Endodermal cell (in vitro differentiated cells): Measurements from ENCODE around the gene MYDGF. TPM values are rescaled to one million over a fixed set of nuclear protein-coding genes. Genes with fewer than 3 reads are reported as not detected.

Experiments
- DNase-seq: peaks from one replicate; pipeline ENCODE4 v3.0.0-alpha.2; 2017
- H3K27ac ChIP-seq: 2 replicates; pipeline ENCODE4 v1.5.1; 2013; ENCODE audit warnings: mild to moderate bottlenecking, low read depth, low read length, moderate library complexity
- H3K27me3 ChIP-seq: 2 replicates; pipeline ENCODE4 v1.6.1; 2013; ENCODE audit warnings: mild to moderate bottlenecking, low read length, moderate library complexity; ENCODE audit not compliant: insufficient read depth, control insufficient read depth, poor library complexity, severe bottlenecking
- H3K36me3 ChIP-seq: 2 replicates; pipeline ENCODE4 v1.7.0; 2013; ENCODE audit warnings: mild to moderate bottlenecking, low read length, moderate library complexity; ENCODE audit not compliant: control insufficient read depth, insufficient read depth
- H3K4me1 ChIP-seq: one replicate; pipeline ENCODE4 v1.7.0; 2013; ENCODE audit warnings: low read length; ENCODE audit not compliant: control insufficient read depth, insufficient read depth
- H3K4me3 ChIP-seq: 2 replicates; pipeline ENCODE4 v1.5.1; 2013; ENCODE audit warnings: mild to moderate bottlenecking, low read length, moderate library complexity
- H3K9ac ChIP-seq: 2 replicates; pipeline ENCODE4 v1.6.1; 2013; ENCODE audit warnings: mild to moderate bottlenecking, low read length, moderate library complexity; ENCODE audit not compliant: poor library complexity, severe bottlenecking; ENCODE audit errors: extremely low read depth
- H3K9me3 ChIP-seq: 2 replicates; pipeline ENCODE4 v1.6.1; 2013; ENCODE audit warnings: mild to moderate bottlenecking, low read length, moderate library complexity; ENCODE audit not compliant: control insufficient read depth
- H3K27ac Mint-ChIP-seq: 2 replicates; pipeline ENCODE4 v1.8.0; 2020; ENCODE audit warnings: mixed read lengths
- H3K27me3 Mint-ChIP-seq: 2 replicates; pipeline ENCODE4 v1.8.0; 2021; ENCODE audit warnings: mild to moderate bottlenecking, mixed read lengths; ENCODE audit not compliant: insufficient read depth
- H3K36me3 Mint-ChIP-seq: 2 replicates; pipeline ENCODE4 v1.8.0; 2020; ENCODE audit warnings: low read depth, mixed read lengths
- H3K4me1 Mint-ChIP-seq: 2 replicates; pipeline ENCODE4 v1.8.0; 2020; ENCODE audit warnings: mixed read lengths
- H3K4me3 Mint-ChIP-seq: 2 replicates; pipeline ENCODE4 v1.8.0; 2020; ENCODE audit warnings: mild to moderate bottlenecking, moderate library complexity, mixed read lengths
- H3K9me3 Mint-ChIP-seq: 2 replicates; pipeline ENCODE4 v1.8.0; 2020; ENCODE audit warnings: mild to moderate bottlenecking, mixed read lengths
- WGBS, 2 experiments: methylation state at CpG; one replicate each; pipeline versions ENCODE4 v1.1.5 to v1.1.7; 2013; ENCODE audit warnings: missing lambda C conversion rate in 2 of 2, mixed read lengths in 1 of 2; ENCODE audit not compliant: insufficient coverage in 1 of 2, insufficient read length in 1 of 2; 5-methylcytosine and 5-hydroxymethylcytosine counted together
- total RNA-seq, 2 donors: library from RNA; stranded (reverse); fragmentation: NEBNext Ultra II Directional in 1 of 2; extraction: Animal tissue kit (Norgen Biotek cat#: 25700) in 1 of 2; gene quantifications; 2 replicates in 1 of 2; 3 replicates in 1 of 2; pipeline ENCODE4 v1.2.1, GENCODE V29; 2021
- TF ChIP-seq, protein P1 (sequence below): fragments of 200-600 bp; sonication (generic); conservative IDR thresholded peaks from 2 replicates; pipeline ENCODE4 v1.5.0; 2021; ENCODE audit warnings: antibody characterized with exemption, mild to moderate bottlenecking

The MYDGF gene
- total RNA-seq, 2 donors from 2014 or later = 58.7 to 64.0 TPM

DNA sequence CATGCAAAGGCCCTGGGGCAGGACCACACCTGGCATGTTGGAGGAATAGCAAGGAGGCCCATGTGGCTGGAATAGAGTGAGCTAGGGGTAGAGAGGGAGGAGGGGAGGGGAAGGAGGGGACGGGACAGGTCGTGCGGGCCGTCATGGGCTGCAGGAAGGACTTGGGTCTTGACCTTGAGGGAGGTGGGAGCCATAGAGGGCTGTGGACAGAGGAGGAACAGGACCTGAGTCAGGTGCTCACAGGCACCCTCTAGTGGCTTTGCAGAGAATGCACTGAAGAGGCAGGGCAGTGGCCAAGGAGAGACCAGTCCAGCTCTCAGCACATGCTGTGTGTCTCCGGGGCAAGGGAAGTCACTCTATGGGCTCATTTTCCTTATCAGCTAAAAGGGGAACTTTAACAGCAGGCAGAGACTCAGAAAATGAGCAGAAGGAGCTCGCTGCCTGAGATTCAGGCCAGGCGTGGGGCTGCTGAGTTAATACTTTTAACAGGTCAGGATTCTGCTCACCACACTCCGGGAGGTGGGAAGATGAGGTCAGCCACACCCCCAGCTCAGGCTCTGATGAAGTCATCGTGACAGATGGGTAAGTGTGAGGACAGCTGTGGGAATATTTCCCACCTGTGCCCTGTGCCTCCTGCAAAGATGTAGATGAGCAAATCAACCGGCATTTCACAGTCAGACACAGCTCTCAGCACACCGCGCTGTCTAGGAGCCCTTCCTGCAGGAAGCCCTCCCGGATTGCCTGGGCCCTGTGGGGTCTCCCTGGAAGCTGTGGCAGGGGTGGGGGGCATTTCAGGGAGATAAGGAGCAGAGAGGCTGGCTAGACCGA, 36.8 kb downstream of the MYDGF start:
- H3K9me3 ChIP-seq = no peaks in the 10 kb centered on the region
- H3K36me3 Mint-ChIP-seq = no peaks in the 10 kb centered on the region
- H3K4me1 Mint-ChIP-seq = peaks cover 4% of the 10 kb centered on the region
- peaks cover 7% of the 10 kb centered on the region for H3K27me3 ChIP-seq
- peak overlapping the region; percentile 62 for H3K27ac Mint-ChIP-seq
- TF ChIP-seq, protein P1, sequence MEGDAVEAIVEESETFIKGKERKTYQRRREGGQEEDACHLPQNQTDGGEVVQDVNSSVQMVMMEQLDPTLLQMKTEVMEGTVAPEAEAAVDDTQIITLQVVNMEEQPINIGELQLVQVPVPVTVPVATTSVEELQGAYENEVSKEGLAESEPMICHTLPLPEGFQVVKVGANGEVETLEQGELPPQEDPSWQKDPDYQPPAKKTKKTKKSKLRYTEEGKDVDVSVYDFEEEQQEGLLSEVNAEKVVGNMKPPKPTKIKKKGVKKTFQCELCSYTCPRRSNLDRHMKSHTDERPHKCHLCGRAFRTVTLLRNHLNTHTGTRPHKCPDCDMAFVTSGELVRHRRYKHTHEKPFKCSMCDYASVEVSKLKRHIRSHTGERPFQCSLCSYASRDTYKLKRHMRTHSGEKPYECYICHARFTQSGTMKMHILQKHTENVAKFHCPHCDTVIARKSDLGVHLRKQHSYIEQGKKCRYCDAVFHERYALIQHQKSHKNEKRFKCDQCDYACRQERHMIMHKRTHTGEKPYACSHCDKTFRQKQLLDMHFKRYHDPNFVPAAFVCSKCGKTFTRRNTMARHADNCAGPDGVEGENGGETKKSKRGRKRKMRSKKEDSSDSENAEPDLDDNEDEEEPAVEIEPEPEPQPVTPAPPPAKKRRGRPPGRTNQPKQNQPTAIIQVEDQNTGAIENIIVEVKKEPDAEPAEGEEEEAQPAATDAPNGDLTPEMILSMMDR = peak; percentile 94
- H3K9me3 Mint-ChIP-seq = peaks cover 1% of the 10 kb centered on the region
- H3K4me3 Mint-ChIP-seq = no peak overlapping the region
- no peaks in the 10 kb centered on the region for H3K4me1 ChIP-seq
- no peaks in the 10 kb centered on the region for H3K36me3 ChIP-seq
- H3K27me3 Mint-ChIP-seq = peaks cover 23% of the 10 kb centered on the region
- peak; percentile 91 for DNase-seq
- WGBS, 2 experiments = 48 to 57% methylated on average over 4 to 14 of the region's 14 CpGs
- H3K9ac ChIP-seq = no peak overlapping the region
- no peak overlapping the region for H3K4me3 ChIP-seq
- H3K27ac ChIP-seq = no peak overlapping the region

DNA sequence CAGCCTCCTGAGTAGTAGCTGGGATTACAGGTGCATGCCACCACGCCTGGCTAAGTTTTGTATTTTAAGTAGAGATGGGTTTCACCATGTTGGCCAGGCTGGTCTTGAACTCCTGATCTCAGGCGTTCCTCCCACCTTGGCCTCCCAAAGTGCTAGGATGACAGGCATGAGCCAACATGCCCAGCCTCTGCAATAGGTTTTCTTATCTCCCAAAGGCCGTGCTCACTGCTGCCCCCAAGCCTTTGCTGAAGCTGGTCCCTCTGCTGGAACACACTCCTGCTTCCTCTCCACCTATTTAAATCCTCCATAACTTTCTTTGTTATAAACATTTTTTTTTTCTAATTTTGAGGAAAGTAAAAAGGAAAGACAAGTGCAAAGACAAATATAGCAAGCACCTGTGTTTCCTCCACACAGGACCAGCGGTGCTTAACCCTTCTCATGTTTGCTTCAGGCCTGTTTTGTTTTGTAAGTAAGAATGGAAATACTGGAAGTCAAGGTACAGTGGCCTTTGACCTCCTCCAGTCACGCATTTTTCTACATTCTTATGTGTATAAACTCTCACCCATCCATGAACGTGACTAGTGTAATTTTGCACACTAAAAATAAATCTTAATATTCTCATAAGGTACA, 45.3 kb downstream of the MYDGF start:
- H3K27ac ChIP-seq = no peak overlapping the region
- H3K27ac Mint-ChIP-seq = no peak overlapping the region
- H3K4me1 Mint-ChIP-seq = peaks cover 3% of the 10 kb centered on the region
- H3K4me3 ChIP-seq = no peak overlapping the region
- TF ChIP-seq, protein P1 = peak; percentile 79
- WGBS, 2 experiments = 64 to 67% methylated on average over 3 to 6 of the region's 6 CpGs
- H3K4me1 ChIP-seq = no peaks in the 10 kb centered on the region
- H3K9me3 ChIP-seq = no peaks in the 10 kb centered on the region
- peaks cover 13% of the 10 kb centered on the region for H3K27me3 Mint-ChIP-seq
- no peak overlapping the region for H3K9ac ChIP-seq
- no peak overlapping the region for H3K4me3 Mint-ChIP-seq
- no peaks in the 10 kb centered on the region for H3K36me3 Mint-ChIP-seq
- DNase-seq = peak; percentile 88
- no peaks in the 10 kb centered on the region for H3K27me3 ChIP-seq
- no peaks in the 10 kb centered on the region for H3K9me3 Mint-ChIP-seq
- H3K36me3 ChIP-seq = no peaks in the 10 kb centered on the region

DNA sequence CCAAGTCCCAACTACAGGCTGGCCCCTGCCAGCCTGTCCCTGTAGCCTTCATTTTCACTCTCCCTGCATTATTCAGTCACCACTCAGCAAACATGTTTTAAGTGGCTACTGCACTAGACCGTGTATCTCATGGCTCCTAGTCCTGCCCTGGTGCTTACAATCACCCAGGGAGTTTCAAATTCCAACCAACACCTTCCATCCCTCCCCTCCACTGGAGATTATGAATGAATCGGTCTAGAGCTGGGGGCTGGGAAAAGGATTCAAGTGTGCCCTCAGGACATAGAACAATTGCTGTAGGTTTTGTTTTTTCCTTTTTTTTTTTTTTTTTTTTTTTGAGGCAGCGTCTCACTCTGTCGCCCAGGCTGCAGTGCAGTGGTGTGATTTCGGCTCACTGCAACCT, 45.8 kb downstream of the MYDGF start:
- H3K36me3 ChIP-seq = no peaks in the 10 kb centered on the region
- Mint-ChIP-seq H3K9me3 (no peaks in the 10 kb centered on the region), H3K4me1 (peaks cover 3% of the 10 kb centered on the region), H3K27me3 (peaks cover 18% of the 10 kb centered on the region), H3K36me3 (no peaks in the 10 kb centered on the region), H3K4me3 (no peak overlapping the region), H3K27ac (no peak overlapping the region)
- H3K9me3 ChIP-seq = no peaks in the 10 kb centered on the region
- no peaks in the 10 kb centered on the region for H3K27me3 ChIP-seq
- H3K9ac ChIP-seq = no peak overlapping the region
- H3K27ac ChIP-seq = no peak overlapping the region
- no peak for DNase-seq
- H3K4me3 ChIP-seq = no peak overlapping the region
- TF ChIP-seq, protein P1 = no peak
- no peaks in the 10 kb centered on the region for H3K4me1 ChIP-seq
- 86 to 100% methylated on average over 1 to 4 of the region's 5 CpGs for WGBS, 2 experiments
